Epidermal melanocyte (primary cell): ENCODE data around the gene TFB1M.
"Not testable (repeated sequence)": the region's sequence is repeated elsewhere in the genome, so short reads cannot be mapped to it uniquely, and the experiment has no call there.

Source experiments
- DNase-seq: peaks from one replicate; pipeline ENCODE4 v3.0.0; 2011; ENCODE audit warnings: low spot score; ENCODE audit not compliant: insufficient read length

Gene TFB1M

DNA sequence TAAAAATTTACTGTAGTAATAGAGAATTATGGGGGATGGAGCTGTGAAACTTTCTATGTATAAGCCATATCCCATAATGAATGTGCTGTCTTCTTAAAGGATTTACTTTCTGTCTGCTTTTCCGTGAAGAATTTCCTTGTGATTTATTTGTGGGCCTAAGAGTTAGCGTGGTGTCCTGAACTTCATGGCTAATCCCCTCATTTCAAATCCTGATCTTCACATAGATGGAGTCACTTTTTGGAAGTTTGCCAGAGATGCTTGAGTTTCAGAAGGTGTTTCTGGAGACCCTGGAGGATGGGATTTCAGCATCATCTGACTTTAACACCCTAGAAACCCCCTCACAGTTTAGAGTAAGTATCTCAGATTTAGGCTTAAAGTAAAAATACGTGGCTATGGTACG, 69.8 kb downstream of the TFB1M start:
- no peak for DNase-seq

DNA sequence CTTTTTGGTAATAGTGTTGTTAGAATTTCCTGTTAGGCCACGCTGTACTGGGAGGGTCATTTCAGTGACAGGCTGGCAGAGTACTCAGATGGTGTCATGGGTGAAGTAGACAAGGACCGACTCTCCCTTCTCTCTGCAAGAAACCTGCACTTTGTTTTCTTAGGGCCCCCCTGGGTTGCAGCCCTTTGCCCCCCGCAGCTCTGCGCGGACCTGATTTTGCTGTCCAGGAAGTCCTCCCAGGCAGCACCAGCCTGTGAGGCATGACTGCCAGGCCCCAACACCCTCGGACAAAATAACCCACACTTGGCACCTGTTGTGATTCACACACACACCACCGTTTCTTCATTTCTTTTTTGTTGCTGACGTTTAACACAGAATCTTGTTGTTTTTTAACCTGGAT, 72.3 kb downstream of the TFB1M start:
- no peak for DNase-seq

DNA sequence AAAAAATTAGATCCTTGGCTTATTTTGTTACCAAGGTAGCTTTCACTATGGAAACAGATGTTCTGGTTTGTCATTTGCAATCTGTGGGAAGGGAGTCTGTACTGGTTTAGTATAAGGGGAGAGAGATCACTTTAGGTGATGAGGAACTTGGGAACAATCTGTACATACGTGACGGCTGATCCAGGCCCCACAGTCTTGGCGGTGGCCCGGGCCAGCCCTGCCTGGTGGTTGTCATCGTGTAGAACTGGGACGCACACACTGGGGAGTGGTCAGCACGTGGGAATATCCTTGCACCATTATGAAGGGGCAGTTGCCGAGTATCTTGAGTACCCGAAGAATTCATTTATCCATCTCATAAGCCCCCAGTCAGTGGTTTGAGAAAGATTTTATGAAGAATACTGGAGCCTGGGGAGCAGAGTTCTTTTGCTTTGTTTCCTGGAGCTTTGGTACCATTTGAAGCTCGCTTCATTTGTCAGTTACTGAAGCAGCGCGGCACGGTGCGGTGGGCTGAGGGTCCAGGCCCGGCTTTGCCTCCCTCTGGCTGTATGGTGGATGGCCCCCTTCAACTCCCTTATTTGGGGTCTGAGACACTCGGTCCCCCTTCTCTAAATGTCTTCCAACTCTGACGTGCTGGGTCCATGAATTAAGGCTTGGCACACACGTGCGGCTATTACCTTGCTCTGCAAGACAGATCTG, 73.2 kb downstream of the TFB1M start:
- DNase-seq: no peak

DNA sequence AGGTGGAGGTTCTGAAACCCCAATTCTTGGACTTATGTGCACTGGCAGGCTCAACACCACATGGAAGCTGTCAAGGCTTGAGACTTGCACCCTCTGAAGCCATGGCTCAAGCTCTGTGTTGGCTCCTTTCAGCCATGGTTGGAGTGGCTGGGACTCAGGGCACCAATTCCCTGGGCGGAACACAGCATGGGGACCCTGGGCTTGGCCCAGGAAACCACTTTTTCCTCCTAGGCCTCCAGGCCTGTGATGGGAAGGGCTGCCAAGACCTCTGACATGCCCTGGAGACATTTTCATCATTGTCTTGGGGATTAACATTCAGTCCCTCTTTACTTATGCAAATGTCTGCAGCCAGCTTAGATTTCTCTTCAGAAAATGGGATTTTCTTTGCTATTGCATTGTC, 76.7 kb downstream of the TFB1M start:
- DNase-seq: no peak

DNA sequence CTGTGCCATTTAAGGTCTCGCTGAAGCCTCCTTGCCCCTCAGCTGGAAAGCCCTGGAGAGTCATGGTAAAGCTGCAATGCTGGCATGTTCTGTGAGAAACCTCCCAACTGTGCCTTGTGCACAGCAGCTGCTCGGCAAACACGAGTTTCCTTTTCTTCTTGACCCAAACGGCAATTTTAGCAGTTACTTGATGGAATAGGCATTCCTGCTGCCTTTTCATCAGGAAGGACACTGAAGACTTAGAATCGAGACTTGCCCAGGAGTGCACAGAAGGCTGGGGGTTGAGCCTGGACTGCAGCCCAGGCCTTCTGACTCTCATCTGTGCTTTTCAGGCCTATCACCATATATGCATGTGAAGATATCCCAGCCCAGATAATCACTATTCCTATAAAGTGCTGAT, 79.2 kb downstream of the TFB1M start:
- no peak for DNase-seq

DNA sequence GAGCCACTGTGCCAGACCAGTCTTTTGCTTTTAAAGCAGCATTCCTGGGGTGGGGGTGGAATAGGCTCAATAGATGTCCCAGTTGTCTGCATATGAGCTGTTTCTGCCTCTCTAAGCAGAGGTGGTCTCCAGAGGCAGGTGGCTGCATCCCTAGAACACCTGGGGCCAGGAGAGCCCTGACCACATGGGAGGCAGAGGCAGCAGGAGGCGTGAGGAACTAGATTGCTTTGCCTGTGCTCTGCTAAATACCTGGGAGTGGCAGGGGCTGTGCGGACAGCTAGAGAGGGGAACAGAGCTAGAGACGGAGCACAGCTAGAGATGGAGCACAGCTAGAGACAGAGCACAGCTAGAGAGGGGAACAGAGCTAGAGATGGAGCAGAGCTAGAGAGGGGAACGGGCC, 79.6 kb downstream of the TFB1M start:
- no peak for DNase-seq

DNA sequence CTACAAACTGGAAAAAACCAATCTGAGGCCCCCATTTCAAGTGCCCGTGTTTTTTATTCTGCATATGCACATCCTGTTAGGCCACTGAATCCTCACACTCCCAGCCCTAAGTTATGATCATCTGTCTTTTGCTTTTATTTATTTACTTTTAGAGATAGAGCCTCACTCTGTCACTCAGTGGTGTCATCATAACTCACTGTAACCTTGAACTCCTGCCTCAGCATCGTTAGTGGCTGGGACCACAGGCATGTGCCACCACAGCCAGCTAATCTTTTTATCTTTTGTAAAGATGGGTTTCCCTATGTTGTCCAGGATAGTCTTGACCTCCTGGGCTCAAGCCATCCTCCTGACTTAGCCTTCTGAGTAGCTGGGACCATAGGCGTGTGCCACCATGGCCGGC, 80.1 kb downstream of the TFB1M start:
- no peak for DNase-seq

DNA sequence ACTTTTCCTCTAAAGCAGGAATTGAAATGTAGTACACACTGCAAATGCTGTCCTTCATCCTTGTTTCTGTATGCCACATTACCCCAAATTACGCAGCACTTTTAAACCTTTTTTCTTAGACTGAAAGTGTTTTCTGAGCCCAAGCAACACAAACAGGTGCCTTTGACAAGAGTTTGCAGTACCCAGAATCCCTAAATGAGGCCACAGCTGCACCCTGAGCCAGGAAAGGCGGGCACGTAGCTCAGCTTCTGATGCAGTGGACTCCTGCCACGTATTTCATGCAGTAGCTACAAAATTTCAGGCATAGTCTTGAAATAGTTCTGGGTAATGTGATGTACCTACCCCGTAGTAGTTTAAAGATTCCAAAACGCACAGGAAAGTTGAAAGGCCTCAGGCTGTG, 81.4 kb downstream of the TFB1M start:
- DNase-seq: no peak

DNA sequence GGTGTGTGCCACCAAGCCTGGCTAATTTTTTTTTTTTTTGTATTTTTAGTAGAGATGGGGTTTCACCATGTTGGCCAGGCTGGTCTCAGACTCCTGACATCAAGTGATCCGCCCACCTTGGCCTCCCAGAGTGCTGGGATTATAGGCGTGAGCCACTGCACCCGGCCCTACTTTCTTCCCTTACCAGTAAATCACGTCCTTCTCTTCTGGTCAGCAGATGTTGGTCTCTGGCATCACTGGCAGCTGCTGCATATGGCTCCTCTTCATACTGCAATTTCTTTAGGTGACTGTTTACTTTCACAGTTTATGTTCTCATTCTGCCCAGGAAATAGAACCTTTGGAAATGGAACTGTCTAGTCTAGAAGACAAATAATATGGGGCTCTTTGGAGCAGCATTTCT, 83.3 kb downstream of the TFB1M start:
- not testable (repeated sequence) for DNase-seq

DNA sequence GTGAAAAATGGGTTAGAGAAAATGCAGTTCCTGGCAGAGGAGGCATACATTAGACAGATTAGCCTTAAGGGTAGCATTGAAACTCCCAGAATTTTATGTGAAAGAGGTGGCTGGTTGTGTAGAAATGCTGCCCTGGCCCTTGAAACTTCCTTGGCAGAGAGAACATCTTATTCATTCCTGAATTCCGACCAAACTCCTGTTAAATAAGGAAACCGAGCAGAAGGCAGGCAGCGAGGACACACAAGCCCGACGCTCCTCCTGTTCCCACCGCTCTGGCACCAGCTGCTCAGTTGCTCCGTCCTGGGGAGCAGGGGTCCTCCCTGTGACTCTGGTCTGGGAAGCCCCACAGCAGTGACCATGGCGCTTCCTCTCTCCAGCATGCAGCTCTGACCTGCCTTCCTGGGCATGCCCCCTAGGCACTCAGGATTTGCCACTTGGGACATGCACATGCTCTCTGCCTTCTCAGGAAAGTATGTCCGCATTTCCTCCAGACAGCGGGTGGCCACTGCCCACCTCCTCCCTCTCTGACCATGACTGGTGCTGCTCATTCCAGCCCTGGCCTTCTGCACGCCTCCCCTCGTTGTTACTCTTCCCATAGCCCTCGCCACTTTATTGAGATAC, 85.6 kb downstream of the TFB1M start:
- no peak for DNase-seq

DNA sequence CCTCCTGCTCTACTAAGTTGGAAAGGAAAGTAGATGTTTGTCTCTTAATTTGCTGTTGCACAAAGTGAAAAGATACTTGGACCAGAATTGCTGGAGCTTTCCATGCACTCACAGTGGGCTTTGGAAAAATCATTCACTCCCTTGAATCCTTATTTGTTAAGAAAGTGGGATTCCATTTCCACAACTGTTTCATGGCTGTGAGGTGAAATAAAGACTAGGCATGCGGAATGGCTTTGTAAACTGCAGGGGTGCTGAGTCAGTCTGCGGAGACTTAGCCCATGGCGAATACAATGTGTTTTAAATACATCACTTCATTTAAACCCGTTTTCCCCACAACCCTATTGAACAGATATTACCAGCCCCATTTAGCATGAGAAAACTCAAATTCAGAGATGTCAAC, 87.2 kb downstream of the TFB1M start:
- DNase-seq: no peak

DNA sequence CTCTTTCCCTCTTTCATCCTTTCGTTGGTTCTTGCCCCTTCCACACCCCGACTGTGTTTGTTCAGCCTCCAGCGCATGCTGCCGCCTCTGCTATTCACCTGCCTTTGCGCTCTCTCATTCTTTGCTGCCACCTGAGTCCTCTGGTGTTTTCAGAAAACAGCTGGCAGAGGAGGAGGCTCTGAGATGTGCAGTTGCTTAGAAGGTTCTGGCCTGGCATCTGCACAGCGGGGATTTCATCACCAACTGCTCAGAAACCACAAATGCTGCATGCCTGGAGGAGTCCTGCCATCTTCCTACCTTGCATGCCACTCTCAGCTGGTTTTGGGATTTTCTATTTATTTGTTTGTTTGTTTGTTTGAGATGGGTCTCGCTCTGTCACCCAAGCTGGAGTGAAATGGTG, 89.7 kb downstream of the TFB1M start:
- DNase-seq: no peak

DNA sequence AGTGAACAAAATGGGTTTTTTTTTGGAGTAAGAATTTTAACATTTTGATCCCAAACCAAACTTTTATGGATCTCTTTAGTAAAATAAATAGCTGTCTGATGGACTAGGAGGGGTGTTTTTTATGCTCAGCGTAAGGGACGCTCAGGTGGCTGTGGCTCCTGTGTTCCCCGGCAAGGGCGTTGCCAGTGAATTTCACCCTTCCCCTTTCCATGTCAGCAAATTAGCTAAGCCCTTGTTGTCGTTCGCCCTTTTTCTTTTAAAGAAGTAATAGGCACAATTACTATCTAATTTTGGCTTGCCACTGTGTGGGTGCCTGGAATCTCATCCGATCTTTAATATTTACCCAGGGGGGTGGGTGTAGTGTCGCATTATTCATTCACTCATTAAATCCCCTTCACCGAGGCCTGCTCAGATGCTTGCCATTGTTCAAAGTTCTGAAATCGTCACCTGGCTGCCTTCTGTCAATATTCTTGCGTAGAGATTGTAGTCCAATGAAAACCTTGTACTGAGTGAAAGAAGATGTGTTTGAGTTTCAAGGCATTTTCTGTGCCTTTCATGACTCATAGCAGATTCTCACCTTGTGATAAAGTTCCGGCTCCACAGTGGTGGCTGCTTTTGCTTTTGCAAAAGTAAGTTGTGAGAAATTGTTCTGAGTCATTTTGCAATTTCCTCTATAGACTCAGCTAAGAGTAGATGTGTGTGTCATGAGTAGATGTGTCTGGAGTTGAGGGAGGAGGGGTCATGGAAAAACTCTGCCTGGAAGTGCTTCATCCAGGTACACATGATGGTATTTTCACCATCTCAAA, 90.4 kb downstream of the TFB1M start:
- DNase-seq: no peak

DNA sequence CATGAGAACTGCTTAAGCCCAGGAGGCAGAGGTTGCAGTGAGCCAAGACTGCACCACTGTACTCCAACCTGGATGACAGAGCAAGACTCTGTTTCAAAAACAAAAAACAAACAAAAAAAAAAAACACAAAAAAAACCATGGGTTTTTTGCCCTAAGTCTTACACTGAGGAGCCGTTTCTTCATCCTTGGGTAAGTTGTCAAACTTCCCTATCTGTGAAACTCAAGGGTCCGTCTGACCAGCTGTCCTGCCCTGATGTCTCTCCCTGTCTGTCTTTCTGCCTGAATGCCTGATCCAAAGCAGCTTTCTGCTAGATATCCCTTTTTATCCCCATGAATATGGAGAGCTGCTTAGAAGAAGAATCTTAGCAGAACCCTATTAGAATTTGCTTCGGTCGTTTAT, 91.8 kb downstream of the TFB1M start:
- no peak for DNase-seq

DNA sequence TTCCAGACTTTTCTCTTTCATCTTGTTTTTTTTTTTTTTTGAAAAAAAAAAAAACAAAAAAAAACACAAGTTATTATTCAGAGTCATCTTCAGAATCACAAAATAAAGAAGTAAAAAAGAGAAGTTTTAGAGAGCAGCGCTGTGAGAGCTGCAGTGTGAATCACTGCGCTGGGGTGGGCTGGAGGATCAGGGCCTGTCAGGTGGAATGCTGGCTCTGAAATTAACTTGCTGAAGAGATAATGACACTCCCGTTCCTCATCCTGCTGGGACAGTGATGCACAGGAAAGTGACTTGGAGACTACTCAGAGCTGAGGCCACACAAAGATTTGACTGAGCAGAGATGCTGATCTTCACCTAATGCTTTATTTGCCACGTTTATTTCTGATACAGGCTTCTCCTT, 93.2 kb downstream of the TFB1M start:
- DNase-seq: no peak

DNA sequence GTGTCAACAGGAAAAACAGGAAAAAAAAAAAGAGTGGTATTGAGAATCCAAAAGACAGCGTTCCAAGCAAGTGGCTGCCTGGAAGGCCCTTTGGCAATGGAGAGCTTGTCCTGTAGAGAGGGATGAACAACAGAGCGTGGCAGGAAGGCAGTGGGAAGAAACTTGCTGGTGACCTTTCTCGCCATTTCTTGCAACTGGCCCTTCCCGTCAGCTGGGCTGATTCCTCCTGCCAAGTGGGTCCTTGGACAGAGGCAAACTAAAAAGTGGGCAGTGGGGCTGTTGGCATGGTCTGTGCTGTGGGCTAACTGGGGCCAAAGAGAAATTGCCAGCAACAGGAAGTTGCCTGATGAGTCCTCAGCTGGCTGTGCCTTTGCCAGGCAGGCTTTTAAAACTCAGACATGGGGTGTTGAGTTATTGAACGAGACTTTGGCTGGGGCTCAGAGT, 94.4 kb downstream of the TFB1M start:
- no peak for DNase-seq

DNA sequence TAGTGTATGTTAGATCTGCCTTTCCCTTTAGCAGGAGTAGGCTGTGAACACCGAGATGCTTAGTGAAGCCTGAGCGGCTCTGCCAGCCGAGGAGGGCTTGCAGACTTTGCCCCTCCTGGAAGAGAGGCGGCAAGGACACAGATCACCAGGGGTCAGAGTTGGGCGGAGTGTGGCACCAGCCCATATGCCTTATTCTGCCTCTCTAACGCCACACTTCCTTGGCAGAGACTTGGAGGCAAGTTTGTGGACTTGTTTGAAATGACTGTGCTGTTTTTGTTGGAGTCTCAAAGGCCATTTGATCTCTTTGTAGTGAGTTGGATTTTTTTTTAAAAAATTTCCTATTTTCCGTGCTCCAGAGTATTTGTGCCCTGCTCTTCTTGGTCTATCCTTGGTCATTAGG, 95.0 kb downstream of the TFB1M start:
- DNase-seq: no peak

DNA sequence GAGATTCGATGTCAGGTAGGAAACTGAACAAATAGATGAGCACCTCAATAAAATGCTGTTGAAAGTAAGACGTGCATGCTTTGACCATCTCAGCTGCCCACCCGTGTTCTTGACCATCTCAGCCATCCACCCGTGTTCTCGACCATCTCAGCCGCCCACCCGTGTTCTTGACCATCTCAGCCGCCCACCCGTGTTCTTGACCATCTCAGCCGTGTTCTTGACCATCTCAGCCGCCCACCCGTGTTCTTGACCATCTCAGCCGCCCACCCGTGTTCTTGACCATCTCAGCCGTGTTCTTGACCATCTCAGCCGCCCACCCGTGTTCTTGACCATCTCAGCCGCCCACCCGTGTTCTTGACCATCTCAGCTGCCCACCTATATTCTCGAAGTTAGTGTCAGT, 95.6 kb downstream of the TFB1M start:
- DNase-seq: not testable (repeated sequence)

DNA sequence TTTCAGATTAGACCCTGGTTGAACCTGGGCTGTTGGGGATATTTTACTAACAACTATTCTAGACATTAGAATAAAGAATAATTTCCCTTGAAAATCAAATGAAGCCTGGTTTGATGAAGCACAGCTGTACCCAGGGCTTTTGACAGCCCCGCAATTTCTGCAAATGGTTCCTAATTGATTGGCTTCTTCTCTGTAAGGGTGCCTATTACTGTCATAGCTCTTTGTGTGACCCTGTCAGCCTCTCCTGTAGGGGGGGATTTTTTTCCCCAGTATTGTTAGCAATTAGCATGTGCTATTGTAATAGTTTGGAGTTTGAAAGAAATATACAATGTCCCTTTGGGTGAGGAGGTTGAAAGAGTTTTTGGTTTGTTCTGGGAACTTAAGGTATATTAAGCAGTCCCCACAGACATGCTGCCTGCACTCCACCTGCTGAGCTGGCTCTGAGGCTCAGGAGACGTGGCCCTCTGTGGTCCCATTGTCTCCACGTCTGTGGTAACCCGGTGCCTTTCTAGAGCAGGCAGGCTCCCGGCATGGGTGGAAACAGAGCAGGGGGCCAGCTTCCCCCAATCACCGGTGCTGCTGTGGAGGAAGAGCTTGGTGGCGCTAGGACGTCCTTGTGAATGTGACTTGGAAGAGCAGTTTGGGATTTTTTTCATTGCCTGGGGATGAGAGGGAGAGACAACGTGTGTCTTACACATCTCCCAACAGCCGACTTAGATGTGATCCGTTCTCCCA, 97.8 kb downstream of the TFB1M start:
- DNase-seq: no peak

DNA sequence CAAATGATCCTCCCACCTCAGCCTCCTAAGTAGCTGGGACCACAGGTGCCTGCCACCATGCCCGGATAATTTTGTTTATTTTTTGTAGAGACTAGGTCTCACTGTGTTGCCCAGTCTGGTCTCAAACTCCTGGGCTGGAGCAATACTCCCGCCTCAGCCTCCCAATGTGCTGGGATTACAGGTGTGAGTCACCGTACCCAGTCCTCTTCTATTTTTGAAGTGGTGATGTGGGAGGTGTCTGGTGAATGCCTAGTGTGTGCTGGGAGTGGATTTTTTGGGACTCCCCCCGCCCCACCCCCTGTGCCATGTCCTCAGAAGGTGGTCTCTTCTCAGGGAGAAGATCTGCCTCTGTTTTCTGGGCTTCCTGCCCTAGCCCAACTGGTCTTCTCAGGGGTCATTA, 98.4 kb downstream of the TFB1M start:
- no peak for DNase-seq

DNA sequence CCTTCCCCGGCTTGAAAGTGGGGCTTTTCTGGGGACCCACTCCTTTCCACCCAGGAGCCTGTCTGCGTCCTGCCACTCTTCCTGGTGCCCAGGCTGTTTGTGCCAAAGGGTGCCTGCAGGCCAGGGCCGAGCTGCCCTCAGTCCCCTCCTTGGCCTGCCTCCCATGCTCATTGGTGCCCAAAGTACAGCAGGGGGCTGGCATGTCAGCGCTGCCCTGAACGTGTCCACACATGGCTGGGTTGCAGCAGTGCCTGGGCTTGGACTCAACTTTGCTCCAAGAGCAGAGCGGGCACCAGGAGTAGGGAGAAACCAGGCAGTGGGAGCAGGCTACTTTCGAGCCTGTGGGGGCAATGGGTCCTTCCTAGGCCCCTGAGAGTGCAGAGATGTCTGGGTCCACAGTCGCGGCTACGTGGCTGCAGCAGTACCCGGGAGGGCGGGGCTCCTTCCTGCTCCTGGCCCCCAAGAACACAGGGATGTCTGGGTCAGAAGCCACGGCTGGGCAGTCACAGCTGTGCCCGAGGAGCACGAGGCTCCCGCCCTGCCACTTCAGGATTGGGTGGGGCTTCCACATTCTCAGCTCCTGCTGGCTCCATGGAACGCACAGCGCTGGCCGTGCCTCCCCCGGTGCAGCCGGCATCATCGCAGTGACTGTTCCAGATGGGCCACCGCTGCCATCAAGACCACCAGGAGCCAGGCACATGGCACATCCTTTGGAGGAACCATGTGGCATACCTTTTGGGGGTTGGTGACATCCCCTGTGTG, 100.5 kb downstream of the TFB1M start:
- DNase-seq: no peak
